Small intestine (tissue), 7 donors: ENCODE results near the gene GGTA1. TPM values are rescaled to one million over a fixed set of nuclear protein-coding genes. Genes with fewer than 3 reads are reported as not detected.

Experiments used
- DNase-seq, 2 donors: peaks; one replicate each; pipeline versions ENCODE4 v3.0.0 to v3.0.0-alpha.2; 2013
- FAIRE-seq: peaks from 2 replicates; lab custom pipeline; 2012; peaks lifted over from hg19 to GRCh38; lab: Jason Lieb, UNC
- H3K27ac ChIP-seq, 3 donors: one replicate each; pipeline ENCODE4 v1.5.1; 2013; ENCODE audit warnings: low read length in 2 of 3, mild to moderate bottlenecking in 2 of 3, control low read depth in 1 of 3, inconsistent platforms in 1 of 3, low read depth in 1 of 3, moderate library complexity in 1 of 3
- H3K27me3 ChIP-seq, 3 donors: one replicate each; pipeline ENCODE4 v1.6.1; 2013; ENCODE audit warnings: low read length in 3 of 3, inconsistent platforms in 1 of 3; ENCODE audit not compliant: control insufficient read depth in 3 of 3, insufficient read depth in 3 of 3
- H3K36me3 ChIP-seq, 3 donors: one replicate each; pipeline ENCODE4 v1.6.1; 2013; ENCODE audit warnings: low read length in 3 of 3, inconsistent platforms in 1 of 3, low read depth in 1 of 3, mild to moderate bottlenecking in 1 of 3, moderate library complexity in 1 of 3; ENCODE audit not compliant: control insufficient read depth in 3 of 3, insufficient read depth in 2 of 3
- H3K4me1 ChIP-seq, 3 donors: one replicate each; pipeline ENCODE4 v1.6.1; 2013; ENCODE audit warnings: low read length in 2 of 3, inconsistent platforms in 1 of 3, low read depth in 1 of 3, mild to moderate bottlenecking in 1 of 3, moderate library complexity in 1 of 3; ENCODE audit not compliant: control insufficient read depth in 3 of 3, insufficient read depth in 2 of 3
- H3K4me3 ChIP-seq, 3 donors: one replicate each; pipeline ENCODE4 v1.5.1; 2013; ENCODE audit warnings: low read length in 3 of 3, control low read depth in 1 of 3, inconsistent platforms in 1 of 3, low read depth in 1 of 3, mild to moderate bottlenecking in 1 of 3, moderate library complexity in 1 of 3
- H3K9me3 ChIP-seq, 2 donors: one replicate each; pipeline ENCODE4 v1.6.1; 2013; ENCODE audit warnings: low read depth in 1 of 2, low read length in 1 of 2; ENCODE audit not compliant: control insufficient read depth in 2 of 2, insufficient read depth in 1 of 2
- WGBS, 3 donors: extraction: QIAGEN DNeasy Blood & Tissue Kit; methylation state at CpG; one replicate each; pipeline ENCODE4 v1.1.7; 2013; 5-methylcytosine and 5-hydroxymethylcytosine counted together
- polyA plus RNA-seq, 4 donors: library from polyadenylated mRNA; stranded (reverse) in 3 of 4; unstranded in 1 of 4; fragments of 200-250 nt in 3 of 4; fragments of 120-200 nt in 1 of 4; gene quantifications; one replicate each; pipeline versions ENCODE4 v1.2.1 to v1.2.3, GENCODE V29; 2013
- donor health status: healthy with polysubstance abuse.
- donor health status: control.
- donor health status: control.
- donor health status: Bipolar disorder and iron deficiency.
- donor health status: healthy.

The GGTA1 gene
- polyA plus RNA-seq, 4 donors = 0.67 to 11.3 (median 6.0) TPM

DNA sequence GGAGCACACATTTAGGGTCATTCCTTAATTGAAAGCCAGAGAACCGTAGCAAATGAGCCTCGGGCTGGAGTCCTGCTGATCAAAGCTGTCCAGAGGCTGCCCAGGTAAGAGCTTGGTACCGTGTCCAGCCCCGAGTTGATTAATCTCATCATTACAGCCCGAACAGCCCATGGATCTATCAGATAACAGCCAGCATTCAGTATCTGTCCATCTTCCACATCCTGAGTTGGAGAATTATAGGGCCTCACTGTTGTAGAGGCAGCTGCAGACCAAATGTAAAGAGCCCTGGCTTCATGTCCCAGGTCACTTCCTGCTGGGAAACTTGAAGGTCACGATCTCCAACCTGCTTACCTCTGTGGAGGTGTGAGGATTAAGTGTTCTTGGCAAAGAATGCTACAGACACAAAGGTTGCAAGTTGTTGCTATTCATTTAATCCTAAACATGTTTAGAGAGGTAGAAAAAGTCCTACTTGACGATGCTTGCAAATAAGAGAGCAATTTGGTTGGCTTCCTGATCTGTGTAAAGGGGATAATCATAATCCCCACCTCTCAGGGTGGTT lies 16.1 kb downstream of the GGTA1 start:
- Histone ChIP-seq H3K4me3 (no peak overlapping the region), H3K9me3 (no peaks in the 10 kb centered on the region), H3K4me1 (peaks cover 0 to 2% (median 0%) of the 10 kb centered on the region in 3 donors), H3K36me3 (no peaks in the 10 kb centered on the region), H3K27me3 (no peaks in the 10 kb centered on the region), H3K27ac (no peak overlapping the region)
- 71 to 75% (median 72%) methylated on average over 7 of the region's 7 CpGs for WGBS, 3 donors
- FAIRE-seq (no peak), DNase-seq (no peak)

DNA sequence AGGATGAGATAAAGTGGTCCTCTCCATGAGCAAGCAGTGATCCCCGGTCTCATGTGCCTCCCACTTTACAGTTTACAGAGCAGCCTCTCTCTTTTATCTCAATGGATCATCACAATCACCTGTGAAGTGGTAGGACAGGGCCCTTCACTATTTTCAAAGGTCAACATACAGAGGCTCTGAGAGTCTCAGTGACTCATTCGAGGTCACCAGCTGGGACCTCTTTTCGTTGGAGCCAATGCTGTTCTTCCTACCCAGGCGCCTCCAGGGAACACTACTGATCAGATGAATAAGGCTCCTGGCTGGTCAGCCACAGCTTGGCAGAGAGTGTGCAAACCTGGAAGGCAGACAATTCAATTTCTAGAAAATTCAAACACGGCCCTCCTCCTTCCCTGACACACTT lies 16.6 kb downstream of the GGTA1 start:
- H3K27ac ChIP-seq = no peak overlapping the region
- FAIRE-seq (no peak), DNase-seq (no peak)
- WGBS, 3 donors = 53 to 62% (median 53%) methylated on average over 5 of the region's 5 CpGs
- no peaks in the 10 kb centered on the region for H3K9me3 ChIP-seq
- H3K4me1 ChIP-seq = peaks cover 0 to 2% (median 0%) of the 10 kb centered on the region in 3 donors
- no peaks in the 10 kb centered on the region for H3K27me3 ChIP-seq
- no peaks in the 10 kb centered on the region for H3K36me3 ChIP-seq
- H3K4me3 ChIP-seq = no peak overlapping the region

- H3K36me3 ChIP-seq = no peaks in the 10 kb centered on the region
- no peak for FAIRE-seq
- no peaks in the 10 kb centered on the region for H3K9me3 ChIP-seq
- H3K4me1 ChIP-seq = peaks cover 0 to 2% (median 0%) of the 10 kb centered on the region in 3 donors
- H3K4me3 ChIP-seq = no peak overlapping the region
- WGBS, 3 donors = 51 to 68% (median 62%) methylated on average over 8 of the region's 8 CpGs
- no peak overlapping the region for H3K27ac ChIP-seq
- DNase-seq = no peak
- H3K27me3 ChIP-seq = no peaks in the 10 kb centered on the region
Observed at GRCh38 chr9:121478816-121479676, 20.6 kb downstream of the GGTA1 start.

DNA sequence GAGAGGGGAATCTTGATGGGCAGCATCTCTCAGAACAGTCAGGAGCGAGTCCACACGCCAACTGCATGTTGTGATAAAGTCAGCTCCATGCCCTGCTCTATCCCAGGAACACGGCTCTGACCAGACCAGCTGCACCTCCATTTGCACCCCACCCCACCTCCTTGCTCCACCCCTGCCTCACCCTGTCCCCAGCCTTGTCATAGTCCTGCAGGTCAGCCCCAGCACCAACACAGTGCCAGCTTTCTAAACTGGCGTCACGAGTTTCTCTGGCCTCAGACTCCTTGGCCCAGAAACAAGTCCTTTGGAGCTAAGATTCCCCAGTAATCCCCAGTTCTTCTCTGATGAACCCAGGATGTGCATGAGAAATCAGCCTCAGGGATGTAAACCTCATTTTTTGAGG lies 23.5 kb downstream of the GGTA1 start:
- Histone ChIP-seq H3K27ac (no peak overlapping the region), H3K4me1 (no peaks in the 10 kb centered on the region), H3K27me3 (peaks cover 0 to 10% (median 2%) of the 10 kb centered on the region in 3 donors), H3K36me3 (no peaks in the 10 kb centered on the region), H3K9me3 (no peaks in the 10 kb centered on the region), H3K4me3 (no peak overlapping the region)
- DNase-seq (no peak), FAIRE-seq (no peak)
- 50 to 84% (median 66%) methylated on average over 5 of the region's 5 CpGs for whole genome bisulfite sequencing, 3 donors

GRCh38 chr9:121474231-121474947 lies 25.3 kb downstream of the GGTA1 start:
- WGBS, 3 donors = 68 to 74% (median 70%) methylated on average over 10 of the region's 10 CpGs
- DNase-seq = no peak
- Histone ChIP-seq H3K4me3 (no peak overlapping the region), H3K36me3 (no peaks in the 10 kb centered on the region), H3K27me3 (peaks cover 0 to 15% (median 6%) of the 10 kb centered on the region in 3 donors), H3K9me3 (no peaks in the 10 kb centered on the region), H3K4me1 (no peaks in the 10 kb centered on the region), H3K27ac (no peak overlapping the region)
- FAIRE-seq = no peak

GRCh38 chr9:121473229-121473628 lies 26.4 kb downstream of the GGTA1 start:
- no peak for DNase-seq
- WGBS, 3 donors = 78 to 83% (median 83%) methylated on average over 6 of the region's 6 CpGs
- Histone ChIP-seq H3K4me3 (no peak overlapping the region), H3K27me3 (peaks cover 0 to 15% (median 6%) of the 10 kb centered on the region in 3 donors), H3K9me3 (no peaks in the 10 kb centered on the region), H3K27ac (no peak overlapping the region), H3K4me1 (no peaks in the 10 kb centered on the region), H3K36me3 (no peaks in the 10 kb centered on the region)
- FAIRE-seq = no peak

- H3K27me3 ChIP-seq = peaks cover 0 to 15% (median 6%) of the 10 kb centered on the region in 3 donors
- DNase-seq = no peak
- H3K9me3 ChIP-seq = no peaks in the 10 kb centered on the region
- H3K36me3 ChIP-seq = no peaks in the 10 kb centered on the region
- 42 to 66% (median 44%) methylated on average over 5 of the region's 5 CpGs for WGBS, 3 donors
- H3K4me3 ChIP-seq = no peak overlapping the region
- H3K4me1 ChIP-seq = no peaks in the 10 kb centered on the region
- FAIRE-seq = no peak
- no peak overlapping the region for H3K27ac ChIP-seq
Observed at GRCh38 chr9:121472446-121472845, 27.2 kb downstream of the GGTA1 start.

- no peaks in the 10 kb centered on the region for H3K36me3 ChIP-seq
- DNase-seq (no peak), FAIRE-seq (no peak)
- H3K9me3 ChIP-seq = no peaks in the 10 kb centered on the region
- H3K4me1 ChIP-seq = no peaks in the 10 kb centered on the region
- no peak overlapping the region for H3K4me3 ChIP-seq
- 36 to 62% (median 54%) methylated on average over 1 of the region's 1 CpG for WGBS, 3 donors
- peaks cover 0 to 5% (median 4%) of the 10 kb centered on the region in 3 donors for H3K27me3 ChIP-seq
- H3K27ac ChIP-seq = no peak overlapping the region
Observed at GRCh38 chr9:121466142-121466541, 33.5 kb downstream of the GGTA1 start.
